Naive B cell (primary cell): ENCODE results near the gene SCUBE1. TPM values are rescaled to one million over a fixed set of nuclear protein-coding genes. Genes with fewer than 3 reads are reported as not detected.
A peak's percentile ranks its signal among the peaks of the same experiment; 100 is the strongest.

Experiments used
- ATAC-seq, 2 donors: fragments of 150-1000 bp; cut with Tn5 transposase; 2 replicates each; pipeline ENCODE4 v1.10.0; 2021; ENCODE audit warnings: low read depth in 2 of 2, mild to moderate bottlenecking in 2 of 2, moderate library complexity in 2 of 2
- DNase-seq: peaks from one replicate; pipeline ENCODE4 v3.0.0; 2022
- H3K27ac Mint-ChIP-seq, 6 donors: one replicate each; pipeline ENCODE4 v1.8.0; 2020 to 2022; ENCODE audit warnings: mild to moderate bottlenecking in 6 of 6, mixed read lengths in 6 of 6, moderate library complexity in 5 of 6, inconsistent platforms in 2 of 6
- H3K27me3 Mint-ChIP-seq, 3 donors: one replicate each; pipeline ENCODE4 v1.8.0; 2021 to 2022; ENCODE audit warnings: mixed read lengths in 3 of 3, mild to moderate bottlenecking in 1 of 3
- H3K36me3 Mint-ChIP-seq, 2 donors: one replicate each; pipeline ENCODE4 v1.8.0; 2020 to 2022; ENCODE audit warnings: mixed read lengths in 2 of 2, inconsistent platforms in 1 of 2, mild to moderate bottlenecking in 1 of 2
- H3K4me1 Mint-ChIP-seq, 3 donors: one replicate each; pipeline ENCODE4 v1.8.0; 2020 to 2022; ENCODE audit warnings: mixed read lengths in 3 of 3, inconsistent platforms in 1 of 3, mild to moderate bottlenecking in 1 of 3, moderate library complexity in 1 of 3
- H3K4me3 Mint-ChIP-seq, 8 donors: one replicate each; pipeline ENCODE4 v1.8.0; 2020 to 2022; ENCODE audit warnings: mild to moderate bottlenecking in 8 of 8, mixed read lengths in 8 of 8, moderate library complexity in 8 of 8, inconsistent platforms in 2 of 8
- H3K9me3 Mint-ChIP-seq, 7 donors: one replicate each; pipeline ENCODE4 v1.8.0; 2020 to 2022; ENCODE audit warnings: mixed read lengths in 7 of 7, mild to moderate bottlenecking in 5 of 7, inconsistent platforms in 2 of 7, moderate library complexity in 1 of 7
- polyA plus RNA-seq, 6 donors: library from polyadenylated mRNA; unstranded; fragments of 300-500 nt; fragmentation: Illumina TruSeq; gene quantifications; one replicate each; pipeline ENCODE4 v1.2.3, GENCODE V29; 2021; ENCODE audit warnings: low read depth in 6 of 6

The SCUBE1 gene
- polyA plus RNA-seq, result not detected

DNA sequence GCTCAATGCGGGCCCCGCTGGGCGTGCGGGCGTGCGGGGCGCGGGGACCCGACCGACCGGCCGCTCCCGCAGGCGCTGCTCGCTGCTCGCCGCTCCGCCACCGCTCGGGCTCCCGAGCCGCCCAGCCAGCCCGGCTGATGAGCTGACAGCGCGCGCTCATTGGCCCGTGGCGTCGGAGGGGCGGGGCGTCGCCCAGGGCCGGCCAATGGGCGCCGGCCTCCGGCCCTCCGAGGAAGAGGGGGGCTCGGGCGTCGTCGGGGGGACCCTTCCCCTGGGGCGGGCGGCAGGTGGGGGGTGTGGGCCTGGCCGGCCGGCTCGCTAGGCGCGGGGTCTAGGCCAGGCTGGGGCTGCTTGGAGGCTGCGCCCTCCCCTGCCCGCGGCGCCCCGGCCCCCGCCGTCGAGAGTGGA, at the start of gene SCUBE1:
TSS of gene SCUBE1 (minus strand) at position 111 of the 408 bp plus-strand sequence. CDS start 111 bp downstream, outside the sequence.
- peaks cover 12 to 24% (median 12%) of the 10 kb centered on the region in 3 donors for H3K4me1 Mint-ChIP-seq
- peak within 1 kb of the TSS in 7 of 8 donors; percentile 59 to 85 (median 74) for H3K4me3 Mint-ChIP-seq
- peak; percentile 40 for DNase-seq
- H3K9me3 Mint-ChIP-seq, result peaks cover 0 to 3% (median 0%) of the 10 kb centered on the region in 7 donors
- peaks cover 0 to 8% of the 10 kb centered on the region in 2 donors for H3K36me3 Mint-ChIP-seq
- H3K27me3 Mint-ChIP-seq, result peaks cover 53 to 73% (median 72%) of the 10 kb centered on the region in 3 donors
- peak within 1 kb of the TSS in 1 of 6 donors; percentile 54 for H3K27ac Mint-ChIP-seq
- peak; percentile 80 to 82 for ATAC-seq

GRCh38 chr22:43392385-43392989, 49.3 kb upstream of the SCUBE1 start:
- H3K36me3 Mint-ChIP-seq, result no peaks in the 10 kb centered on the region
- peaks cover 9 to 37% (median 26%) of the 10 kb centered on the region in 3 donors for H3K27me3 Mint-ChIP-seq
- peaks cover 0 to 5% (median 0%) of the 10 kb centered on the region in 7 donors for H3K9me3 Mint-ChIP-seq
- DNase-seq (no peak), ATAC-seq (no peak)
- H3K4me1 Mint-ChIP-seq, result no peaks in the 10 kb centered on the region
- no peak overlapping the region for H3K27ac Mint-ChIP-seq
- H3K4me3 Mint-ChIP-seq, result no peak overlapping the region

GRCh38 chr22:43391306-43391705, 48.1 kb upstream of the SCUBE1 start:
- ATAC-seq (no peak), DNase-seq (no peak)
- Mint-ChIP-seq H3K27me3 (peaks cover 9 to 37% (median 25%) of the 10 kb centered on the region in 3 donors), H3K27ac (no peak overlapping the region), H3K4me3 (peak overlapping the region in 1 of 8 donors; percentile 48), H3K36me3 (no peaks in the 10 kb centered on the region), H3K9me3 (peaks cover 0 to 5% (median 0%) of the 10 kb centered on the region in 7 donors), H3K4me1 (peaks cover 0 to 4% (median under 1%) of the 10 kb centered on the region in 3 donors)

DNA sequence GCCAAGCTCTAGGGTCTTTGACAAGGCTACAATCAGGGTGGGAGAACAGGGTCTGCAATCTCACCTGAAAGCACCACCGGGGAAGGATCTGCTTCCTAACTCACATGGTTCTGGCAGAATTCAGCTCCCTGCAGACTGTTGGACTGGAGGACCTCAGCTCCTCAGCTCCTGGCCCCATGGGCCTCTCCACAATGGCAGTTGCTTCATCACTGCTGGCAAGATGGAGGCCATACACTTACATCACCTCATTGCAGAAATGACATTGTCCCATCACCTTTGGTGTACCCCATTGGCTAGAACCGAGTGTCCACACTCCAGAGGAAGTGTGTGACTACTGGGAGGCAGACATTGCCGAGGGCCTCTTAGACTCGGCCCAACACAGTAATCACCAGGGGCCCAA, 47.7 kb upstream of the SCUBE1 start:
- H3K27ac Mint-ChIP-seq, result no peak overlapping the region
- peaks cover 0 to 5% (median 0%) of the 10 kb centered on the region in 7 donors for H3K9me3 Mint-ChIP-seq
- ATAC-seq (no peak), DNase-seq (no peak)
- no peaks in the 10 kb centered on the region for H3K36me3 Mint-ChIP-seq
- H3K27me3 Mint-ChIP-seq, result peaks cover 9 to 40% (median 27%) of the 10 kb centered on the region in 3 donors
- peaks cover 0 to 8% (median 5%) of the 10 kb centered on the region in 3 donors for H3K4me1 Mint-ChIP-seq
- H3K4me3 Mint-ChIP-seq, result no peak overlapping the region

GRCh38 chr22:43390166-43390565, 47.0 kb upstream of the SCUBE1 start:
- peaks cover 0 to 5% (median 0%) of the 10 kb centered on the region in 7 donors for H3K9me3 Mint-ChIP-seq
- no peak for DNase-seq

DNA sequence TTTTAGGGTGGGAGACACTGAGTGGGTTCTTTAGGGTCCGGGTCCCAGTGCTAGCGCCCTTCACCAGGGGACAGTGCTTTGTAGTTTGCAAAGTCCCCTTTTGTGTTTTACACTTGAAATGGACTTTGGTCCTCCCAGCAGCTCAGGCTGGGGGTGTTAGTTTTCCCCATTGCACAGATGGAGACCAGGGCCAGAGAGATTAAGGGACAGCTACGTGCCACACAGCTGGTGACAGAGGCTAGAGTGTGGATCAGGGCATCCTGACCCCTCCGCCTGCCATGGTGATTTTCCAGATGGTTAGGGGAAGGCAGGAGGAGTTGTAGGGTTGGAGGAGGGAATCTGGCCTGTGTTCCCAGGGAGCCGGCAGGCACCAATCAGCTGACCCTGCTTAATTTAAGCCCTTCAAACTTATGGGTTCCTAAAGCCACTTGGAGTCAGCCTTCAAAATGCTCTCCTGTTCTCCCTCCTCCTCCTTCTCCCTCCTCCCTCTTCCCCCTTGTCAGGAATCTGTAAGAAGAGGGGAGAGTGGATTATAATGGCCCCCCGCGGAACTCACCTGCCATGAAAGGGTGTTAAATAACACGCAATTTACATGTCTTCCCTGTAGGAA, 46.2 kb upstream of the SCUBE1 start:
- peaks cover 0 to 12% (median 9%) of the 10 kb centered on the region in 3 donors for H3K4me1 Mint-ChIP-seq

More at GRCh38 chr22:43390166-43390565, 47.0 kb upstream of the SCUBE1 start:
- H3K4me1 Mint-ChIP-seq, result peaks cover 0 to 12% (median 9%) of the 10 kb centered on the region in 3 donors
- no peak overlapping the region for H3K4me3 Mint-ChIP-seq
- peaks cover 9 to 41% (median 34%) of the 10 kb centered on the region in 3 donors for H3K27me3 Mint-ChIP-seq
- H3K36me3 Mint-ChIP-seq, result no peaks in the 10 kb centered on the region
- ATAC-seq, result no peak
- no peak overlapping the region for H3K27ac Mint-ChIP-seq

DNA sequence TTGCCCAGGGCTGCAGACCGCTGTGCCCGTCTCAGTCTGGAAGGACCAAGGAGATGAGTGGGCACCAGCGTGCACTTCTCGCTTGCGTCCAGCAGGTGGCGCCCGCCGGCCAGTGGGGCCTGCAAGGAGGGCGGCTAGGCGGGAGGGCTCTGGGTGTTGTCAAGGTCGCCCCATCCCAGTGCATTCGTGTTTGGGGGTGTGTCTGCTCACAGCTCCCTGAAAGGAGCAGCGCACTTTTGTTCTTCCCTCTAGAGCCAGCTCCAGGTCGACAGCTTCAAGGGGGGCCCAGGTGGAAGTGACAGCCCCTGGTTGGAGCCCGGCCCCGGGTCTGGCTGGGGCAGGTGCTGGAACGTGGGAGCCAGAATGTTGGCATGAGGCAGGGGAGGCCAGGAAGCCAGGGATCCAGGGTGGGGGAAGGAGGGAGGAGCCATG, 45.3 kb upstream of the SCUBE1 start:
- H3K36me3 Mint-ChIP-seq, result no peaks in the 10 kb centered on the region
- H3K27me3 Mint-ChIP-seq, result peaks cover 9 to 45% (median 39%) of the 10 kb centered on the region in 3 donors
- DNase-seq (peak; percentile 58), ATAC-seq (peak; percentile 50 to 59)
- H3K9me3 Mint-ChIP-seq, result no peaks in the 10 kb centered on the region
- H3K4me1 Mint-ChIP-seq, result peaks cover 0 to 12% (median 9%) of the 10 kb centered on the region in 3 donors
- H3K27ac Mint-ChIP-seq, result peak overlapping the region in 1 of 6 donors; percentile 37
- peak overlapping the region in 1 of 8 donors; percentile 63 for H3K4me3 Mint-ChIP-seq

More for the DNA sequence above, 46.2 kb upstream of the SCUBE1 start:
- peak overlapping the region in 1 of 6 donors; percentile 44 for H3K27ac Mint-ChIP-seq
- H3K9me3 Mint-ChIP-seq, result peaks cover 0 to 5% (median 0%) of the 10 kb centered on the region in 7 donors
- no peak for DNase-seq
- peaks cover 9 to 45% (median 39%) of the 10 kb centered on the region in 3 donors for H3K27me3 Mint-ChIP-seq
- no peak for ATAC-seq
- H3K36me3 Mint-ChIP-seq, result no peaks in the 10 kb centered on the region
- H3K4me3 Mint-ChIP-seq, result no peak overlapping the region

DNA sequence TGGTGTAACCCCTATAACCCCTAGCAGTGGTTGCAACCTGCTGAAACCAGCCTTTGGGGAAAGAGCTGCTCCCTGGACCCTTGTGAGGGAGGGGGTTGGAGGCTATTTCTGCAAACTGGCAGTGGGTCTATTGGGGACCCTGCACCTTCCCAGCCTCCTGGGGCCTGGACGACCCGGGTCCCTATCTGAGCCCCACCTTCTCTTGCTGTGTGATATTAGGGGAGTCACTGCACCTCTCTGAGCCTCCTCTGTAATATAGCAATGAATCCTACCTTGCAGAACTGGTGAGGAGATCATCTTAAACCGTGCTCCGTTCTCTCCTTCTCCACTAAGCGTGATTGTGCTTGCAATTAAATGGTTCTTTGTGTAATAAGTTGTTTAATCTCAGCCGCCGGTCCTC, 44.6 kb upstream of the SCUBE1 start:
- peaks cover 0 to 12% (median 9%) of the 10 kb centered on the region in 3 donors for H3K4me1 Mint-ChIP-seq
- no peaks in the 10 kb centered on the region for H3K9me3 Mint-ChIP-seq
- no peak overlapping the region for H3K27ac Mint-ChIP-seq
- ATAC-seq, result no peak
- no peak overlapping the region for H3K4me3 Mint-ChIP-seq
- DNase-seq, result no peak
- H3K36me3 Mint-ChIP-seq, result no peaks in the 10 kb centered on the region
- peaks cover 9 to 45% (median 39%) of the 10 kb centered on the region in 3 donors for H3K27me3 Mint-ChIP-seq

GRCh38 chr22:43385770-43386641, 42.8 kb upstream of the SCUBE1 start:
- Mint-ChIP-seq H3K36me3 (no peaks in the 10 kb centered on the region), H3K4me3 (peak overlapping the region in 3 of 8 donors; percentile 15 to 70 (median 45)), H3K27ac (no peak overlapping the region), H3K27me3 (peaks cover 5 to 39% (median 39%) of the 10 kb centered on the region in 3 donors), H3K4me1 (peaks cover 0 to 12% (median 9%) of the 10 kb centered on the region in 3 donors), H3K9me3 (no peaks in the 10 kb centered on the region)
- DNase-seq, result peak; percentile 56
- ATAC-seq, result peak; percentile 76 to 89

GRCh38 chr22:43384863-43385262, 41.7 kb upstream of the SCUBE1 start:
- no peak for ATAC-seq
- Mint-ChIP-seq H3K36me3 (no peaks in the 10 kb centered on the region), H3K27me3 (peaks cover 4 to 42% (median 39%) of the 10 kb centered on the region in 3 donors), H3K27ac (no peak overlapping the region), H3K4me1 (peaks cover 0 to 12% (median 9%) of the 10 kb centered on the region in 3 donors), H3K9me3 (no peaks in the 10 kb centered on the region), H3K4me3 (peak overlapping the region in 1 of 8 donors; percentile 5)
- no peak for DNase-seq

DNA sequence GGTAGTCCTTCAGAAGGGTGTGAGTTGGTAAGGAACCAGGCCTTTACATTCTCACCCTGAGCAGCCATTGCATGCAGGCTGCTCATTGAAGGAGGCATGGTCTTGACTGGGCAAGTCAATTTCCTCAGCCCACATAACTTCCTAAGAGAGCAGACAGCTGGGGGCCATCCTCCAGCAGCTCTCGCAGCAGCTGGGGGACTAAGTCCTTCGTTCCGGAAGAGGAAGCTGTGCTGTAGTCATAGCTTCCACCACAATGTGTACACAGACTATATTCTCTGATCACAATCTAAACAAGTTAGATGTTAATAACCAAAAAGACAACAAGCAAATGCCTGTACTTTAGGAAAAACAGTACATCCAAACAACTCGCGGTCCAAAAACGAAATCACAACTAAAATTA, 38.5 kb upstream of the SCUBE1 start:
- no peak for ATAC-seq
- peaks cover 0 to under 1% (median 0%) of the 10 kb centered on the region in 7 donors for H3K9me3 Mint-ChIP-seq
- H3K27ac Mint-ChIP-seq, result peak overlapping the region in 1 of 6 donors; percentile 61
- no peak for DNase-seq
- peaks cover 0 to 3% of the 10 kb centered on the region in 2 donors for H3K36me3 Mint-ChIP-seq
- peaks cover under 1 to 12% (median 9%) of the 10 kb centered on the region in 3 donors for H3K4me1 Mint-ChIP-seq
- H3K4me3 Mint-ChIP-seq, result no peak overlapping the region
- peaks cover 13 to 51% (median 30%) of the 10 kb centered on the region in 3 donors for H3K27me3 Mint-ChIP-seq

DNA sequence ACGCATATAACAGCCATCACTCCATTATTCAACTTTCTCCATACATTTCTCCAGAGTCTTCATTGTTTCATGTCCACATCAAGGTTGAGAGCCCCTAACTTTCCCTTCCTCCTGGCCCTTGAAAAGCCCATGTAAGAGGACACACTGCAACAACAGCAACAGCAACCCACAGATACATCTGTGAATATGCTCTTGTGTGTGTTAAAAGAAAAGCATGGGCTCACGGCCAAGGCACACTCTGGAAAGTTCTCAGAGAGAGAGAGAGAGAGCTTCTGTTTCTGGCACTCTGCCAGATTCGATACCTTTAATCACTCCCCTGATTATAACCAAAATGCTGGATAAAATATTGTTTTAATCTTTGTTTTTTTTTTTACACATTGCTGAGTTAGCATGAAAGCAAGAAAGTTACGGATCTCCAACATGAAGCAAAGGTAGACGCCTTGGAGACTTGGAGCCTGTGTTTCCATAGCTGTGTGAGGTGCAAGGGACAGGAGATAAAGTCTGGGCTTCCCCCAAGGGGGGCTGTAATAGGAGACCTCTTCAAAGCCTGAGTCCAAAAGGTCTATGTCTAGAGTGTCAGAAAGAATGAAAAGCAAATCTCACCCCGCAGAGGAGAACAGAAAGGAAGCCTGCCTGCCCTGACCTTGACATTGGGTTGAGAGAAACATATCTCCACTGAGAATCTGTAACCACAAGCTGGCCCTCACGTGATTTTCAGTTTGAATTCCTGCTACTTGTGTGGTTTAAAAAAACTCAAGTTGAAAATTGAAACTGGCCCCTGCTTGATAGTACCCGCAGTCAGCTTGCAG, 34.9 kb upstream of the SCUBE1 start:
- Mint-ChIP-seq H3K27me3 (peaks cover 24 to 62% (median 32%) of the 10 kb centered on the region in 3 donors), H3K4me3 (no peak overlapping the region), H3K4me1 (peaks cover 0 to 4% (median 0%) of the 10 kb centered on the region in 3 donors), H3K36me3 (peaks cover 6 to 18% of the 10 kb centered on the region in 2 donors), H3K27ac (peak overlapping the region in 1 of 6 donors; percentile 25), H3K9me3 (peaks cover 8 to 18% (median 11%) of the 10 kb centered on the region in 7 donors)
- DNase-seq, result no peak
- ATAC-seq, result no peak
